Suprapubic skin (tissue), 4 donors: Measurements from ENCODE around the gene HSD17B11. TPM values are rescaled to one million over a fixed set of nuclear protein-coding genes. Genes with fewer than 3 reads are reported as not detected.
"Not testable (repeated sequence)": the region's sequence is repeated elsewhere in the genome, so short reads cannot be mapped to it uniquely, and the experiment has no call there.

Source experiments
- DNase-seq, 2 donors: peaks; one replicate each; pipeline ENCODE4 v3.0.0-alpha.2; 2019; ENCODE audit warnings: low spot score in 2 of 2
- H3K27ac ChIP-seq: fragments of 200-600 bp; sonication (generic); one replicate; pipeline ENCODE4 v1.5.1; 2019
- H3K27me3 ChIP-seq: fragments of 200-600 bp; sonication (generic); one replicate; pipeline ENCODE4 v1.5.1; 2019
- H3K36me3 ChIP-seq: fragments of 200-600 bp; sonication (generic); one replicate; pipeline ENCODE4 v1.5.1; 2019
- H3K4me1 ChIP-seq: fragments of 200-600 bp; sonication (generic); one replicate; pipeline ENCODE4 v1.5.1; 2019
- H3K4me3 ChIP-seq: fragments of 200-600 bp; sonication (generic); one replicate; pipeline ENCODE4 v1.5.1; 2019; ENCODE audit warnings: mild to moderate bottlenecking
- H3K9me3 ChIP-seq: fragments of 200-600 bp; sonication (generic); one replicate; pipeline ENCODE4 v1.5.1; 2019
- EP300 ChIP-seq: sonication (generic); formaldehyde crosslinking; IDR thresholded peaks from one replicate; pipeline ENCODE4 v1.6.1; 2017; ENCODE audit warnings: antibody characterized with exemption
- POLR2A ChIP-seq, 2 donors: fragments of 450-650 bp; IDR thresholded peaks; one replicate each; pipeline ENCODE4 v1.6.1; 2017; ENCODE audit warnings: antibody characterized with exemption in 2 of 2, mild to moderate bottlenecking in 2 of 2, moderate library complexity in 2 of 2
- POLR2AphosphoS5 ChIP-seq, 3 donors: sonication (generic); formaldehyde crosslinking; IDR thresholded peaks; one replicate each; pipeline ENCODE4 v1.6.1; 2017; ENCODE audit warnings: antibody characterized with exemption in 3 of 3
- WGBS: methylation state at CpG from one replicate; pipeline ENCODE4 v1.1.5; 2018; 5-methylcytosine and 5-hydroxymethylcytosine counted together
- total RNA-seq, 4 donors: library from RNA; depleted of rRNA; stranded (reverse); fragments of >200 nt; gene quantifications; one replicate each; pipeline ENCODE4 v1.1.0, GENCODE V29; 2016
- TF ChIP-seq, protein P1 (sequence below), 2 donors: fragments of 200-600 bp in 1 of 2; fragments of 450-650 bp in 1 of 2; sonication (generic) in 1 of 2; IDR thresholded peaks; one replicate each; pipeline ENCODE4 v1.5.1; 2016 to 2019; ENCODE audit warnings: antibody characterized with exemption in 2 of 2, mild to moderate bottlenecking in 1 of 2, moderate library complexity in 1 of 2

The HSD17B11 gene
- total RNA-seq, 4 donors from 2014 or later = 11.3 to 34.4 (median 21.4) TPM

DNA sequence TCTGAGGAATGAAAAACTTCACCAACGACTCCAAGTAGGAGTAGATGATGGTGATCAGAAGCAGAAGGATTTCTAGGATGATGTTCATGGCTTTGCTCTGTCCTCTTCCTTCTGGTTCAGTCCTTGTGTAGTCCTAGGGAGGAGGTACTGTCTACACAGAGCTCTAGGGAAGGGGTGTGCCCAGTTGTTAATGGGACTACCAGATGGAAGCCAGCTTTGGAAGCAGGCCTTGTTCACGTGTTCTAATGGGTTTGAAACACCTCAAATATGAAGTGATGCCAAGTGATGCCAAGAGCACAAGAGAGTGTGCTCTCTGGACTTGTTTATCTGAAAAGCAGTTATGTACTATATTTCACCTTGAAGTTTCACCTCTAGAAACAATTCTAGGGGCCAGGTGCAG is 68.2 kb downstream of the HSD17B11 start, which contains the start of gene HSD17B13:
HSD17B13 (minus strand) TSS at position 129 of the 400 bp plus-strand sequence; CDS start at position 88, 41 bp downstream.
- no peak for DNase-seq
- 25% methylated on average over 2 of the region's 2 CpGs for WGBS
- H3K27ac ChIP-seq = no peak within 1 kb of the TSS

DNA sequence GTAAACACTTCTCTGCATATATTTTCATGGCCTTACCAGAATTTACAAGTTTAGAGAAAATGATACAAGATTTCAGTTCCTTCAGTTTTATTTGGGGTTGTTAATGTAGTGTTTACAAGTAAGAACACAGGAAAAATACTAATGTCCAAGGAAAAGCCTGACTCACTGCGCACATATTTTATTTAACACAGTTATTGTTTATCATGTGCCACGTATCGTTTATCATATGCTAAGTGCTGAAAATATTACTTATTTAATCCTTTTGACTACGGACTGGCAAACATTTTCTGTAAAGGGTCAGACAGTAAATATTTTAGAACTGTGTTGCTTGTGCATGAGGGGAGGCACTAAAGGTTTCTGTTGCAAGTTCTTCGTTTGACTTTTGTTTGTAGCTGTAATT is 69.1 kb downstream of the HSD17B11 start:
- TF ChIP-seq, protein P1, sequence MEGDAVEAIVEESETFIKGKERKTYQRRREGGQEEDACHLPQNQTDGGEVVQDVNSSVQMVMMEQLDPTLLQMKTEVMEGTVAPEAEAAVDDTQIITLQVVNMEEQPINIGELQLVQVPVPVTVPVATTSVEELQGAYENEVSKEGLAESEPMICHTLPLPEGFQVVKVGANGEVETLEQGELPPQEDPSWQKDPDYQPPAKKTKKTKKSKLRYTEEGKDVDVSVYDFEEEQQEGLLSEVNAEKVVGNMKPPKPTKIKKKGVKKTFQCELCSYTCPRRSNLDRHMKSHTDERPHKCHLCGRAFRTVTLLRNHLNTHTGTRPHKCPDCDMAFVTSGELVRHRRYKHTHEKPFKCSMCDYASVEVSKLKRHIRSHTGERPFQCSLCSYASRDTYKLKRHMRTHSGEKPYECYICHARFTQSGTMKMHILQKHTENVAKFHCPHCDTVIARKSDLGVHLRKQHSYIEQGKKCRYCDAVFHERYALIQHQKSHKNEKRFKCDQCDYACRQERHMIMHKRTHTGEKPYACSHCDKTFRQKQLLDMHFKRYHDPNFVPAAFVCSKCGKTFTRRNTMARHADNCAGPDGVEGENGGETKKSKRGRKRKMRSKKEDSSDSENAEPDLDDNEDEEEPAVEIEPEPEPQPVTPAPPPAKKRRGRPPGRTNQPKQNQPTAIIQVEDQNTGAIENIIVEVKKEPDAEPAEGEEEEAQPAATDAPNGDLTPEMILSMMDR (IDR thresholded peaks at IDR 0.05) = no peak
- TF ChIP-seq POLR2A (IDR thresholded peaks at IDR 0.05) (no peak), EP300 (no peak)
- Histone ChIP-seq H3K27me3 (no peaks in the 10 kb centered on the region), H3K4me1 (no peaks in the 10 kb centered on the region), H3K9me3 (no peaks in the 10 kb centered on the region), H3K4me3 (no peak overlapping the region), H3K36me3 (no peaks in the 10 kb centered on the region), H3K27ac (no peak overlapping the region)
- WGBS = 48% methylated on average over 5 of the region's 5 CpGs
- DNase-seq = no peak

More for the DNA sequence above, 68.2 kb downstream of the HSD17B11 start, which contains the start of gene HSD17B13:
- no peaks in the 10 kb centered on the region for H3K9me3 ChIP-seq
- no peak for TF ChIP-seq POLR2AphosphoS5 (IDR thresholded peaks at IDR 0.05)
- TF ChIP-seq, protein P1 (IDR thresholded peaks at IDR 0.05) = no peak
- no peak for TF ChIP-seq EP300
- no peak for TF ChIP-seq POLR2A (IDR thresholded peaks at IDR 0.05)
- no peaks in the 10 kb centered on the region for H3K4me1 ChIP-seq
- H3K36me3 ChIP-seq = no peaks in the 10 kb centered on the region
- no peak within 1 kb of the TSS for H3K4me3 ChIP-seq
- no peaks in the 10 kb centered on the region for H3K27me3 ChIP-seq

DNA sequence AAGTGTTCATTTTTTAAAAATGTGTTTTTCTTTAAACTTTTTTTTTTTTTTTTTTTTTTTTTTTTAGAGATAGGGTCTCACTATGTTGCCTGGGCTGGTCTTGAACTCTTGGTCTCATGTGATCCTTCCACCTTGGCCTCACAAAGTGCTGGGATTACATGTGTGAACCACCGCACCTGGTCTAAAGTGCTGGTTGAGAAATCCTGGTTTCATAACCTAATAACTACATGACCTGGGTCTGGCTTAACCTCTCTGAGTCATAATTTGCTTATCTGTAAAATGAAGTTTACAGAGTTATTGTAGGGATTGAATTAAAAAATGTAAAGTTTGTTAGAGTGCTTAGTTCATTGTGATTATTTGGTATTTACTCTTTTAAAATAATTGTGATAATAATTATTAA is 73.5 kb downstream of the HSD17B11 start:
- Histone ChIP-seq H3K4me1 (no peaks in the 10 kb centered on the region), H3K27me3 (no peaks in the 10 kb centered on the region), H3K4me3 (no peak overlapping the region), H3K27ac (no peak overlapping the region), H3K9me3 (no peaks in the 10 kb centered on the region), H3K36me3 (no peaks in the 10 kb centered on the region)
- 67% methylated on average over 1 of the region's 1 CpG for WGBS
- TF ChIP-seq EP300 (no peak), POLR2AphosphoS5 (IDR thresholded peaks at IDR 0.05) (no peak), POLR2A (IDR thresholded peaks at IDR 0.05) (no peak)
- TF ChIP-seq, protein P1 (IDR thresholded peaks at IDR 0.05) = no peak
- no peak for DNase-seq

DNA sequence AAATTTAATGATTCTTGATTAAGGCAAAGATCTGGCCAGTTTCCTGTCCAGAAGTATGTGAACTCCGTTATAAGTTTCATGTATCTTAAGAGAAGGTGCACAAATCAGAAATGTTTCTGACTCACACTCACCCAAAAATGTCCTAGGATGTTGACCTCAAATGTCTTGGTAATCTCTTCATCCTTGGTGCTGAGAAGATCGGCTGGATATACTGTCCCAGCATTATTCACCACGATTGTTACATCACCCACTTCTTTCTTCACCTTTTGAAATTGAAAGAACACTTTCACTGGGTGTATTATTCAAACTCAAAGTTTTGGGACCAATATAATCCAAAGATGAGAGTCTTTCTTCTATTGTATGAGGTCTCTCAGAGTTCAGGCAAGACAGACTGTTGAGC is 74.0 kb downstream of the HSD17B11 start:
- no peak for TF ChIP-seq POLR2AphosphoS5 (IDR thresholded peaks at IDR 0.05)
- no peak for TF ChIP-seq EP300
- TF ChIP-seq POLR2A (IDR thresholded peaks at IDR 0.05) = no peak
- TF ChIP-seq, protein P1 (IDR thresholded peaks at IDR 0.05) = no peak
- WGBS = 87% methylated on average over 3 of the region's 3 CpGs
- H3K27ac ChIP-seq = no peak overlapping the region
- no peaks in the 10 kb centered on the region for H3K36me3 ChIP-seq
- no peaks in the 10 kb centered on the region for H3K4me1 ChIP-seq
- no peaks in the 10 kb centered on the region for H3K27me3 ChIP-seq
- H3K4me3 ChIP-seq = no peak overlapping the region
- no peaks in the 10 kb centered on the region for H3K9me3 ChIP-seq
- no peak for DNase-seq

DNA sequence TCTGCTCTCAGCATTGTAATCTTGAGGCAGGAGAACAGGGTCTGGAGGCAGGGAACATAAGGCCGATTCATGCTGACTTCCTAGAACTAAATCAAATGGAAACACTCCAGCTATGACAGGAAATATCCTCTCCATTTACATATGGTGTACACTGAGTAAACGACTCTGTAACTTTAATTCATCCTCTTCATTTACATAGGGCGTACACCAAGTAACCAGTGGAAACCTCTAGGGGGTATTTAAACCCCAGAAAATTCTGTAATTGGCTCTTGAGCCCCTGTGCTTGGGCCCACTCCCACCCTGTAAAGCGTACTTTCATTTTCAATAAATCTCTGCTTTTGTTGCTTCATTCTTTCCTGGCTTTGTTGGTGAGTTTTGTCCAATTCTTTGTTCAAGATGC is 76.0 kb downstream of the HSD17B11 start:
- H3K36me3 ChIP-seq, H3K4me3 ChIP-seq, H3K9me3 ChIP-seq, DNase-seq, H3K27me3 ChIP-seq, H3K27ac ChIP-seq, H3K4me1 ChIP-seq: not testable (repeated sequence)
- 54% methylated on average over 4 of the region's 4 CpGs for WGBS

DNA sequence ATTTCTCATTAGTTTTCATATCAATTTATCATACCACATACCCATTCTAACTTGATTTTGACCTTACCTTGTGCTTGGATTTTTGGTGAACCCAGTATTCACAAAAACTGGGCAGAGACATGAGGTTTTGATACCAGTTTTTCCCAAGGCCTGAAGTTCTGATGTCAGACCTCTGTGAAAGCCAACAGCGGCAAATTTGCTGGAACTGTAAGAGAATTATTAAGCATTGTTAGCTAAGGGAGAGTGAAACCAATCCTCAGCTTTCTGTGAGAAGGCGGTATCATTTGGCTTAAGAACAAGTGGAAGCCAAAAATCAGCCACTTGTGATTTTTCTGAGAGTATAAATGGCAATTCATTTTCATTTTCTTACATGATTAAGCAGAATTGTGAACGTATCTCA is 77.2 kb downstream of the HSD17B11 start:
- Histone ChIP-seq H3K9me3 (no peaks in the 10 kb centered on the region), H3K4me3 (no peak overlapping the region), H3K27me3 (no peaks in the 10 kb centered on the region), H3K36me3 (no peaks in the 10 kb centered on the region), H3K27ac (no peak overlapping the region), H3K4me1 (no peaks in the 10 kb centered on the region)
- 88% methylated on average over 3 of the region's 3 CpGs for WGBS
- no peak for DNase-seq
- TF ChIP-seq POLR2A (IDR thresholded peaks at IDR 0.05) (no peak), EP300 (no peak), POLR2AphosphoS5 (IDR thresholded peaks at IDR 0.05) (no peak)
- TF ChIP-seq, protein P1 (IDR thresholded peaks at IDR 0.05) = no peak
